Sigmoid colon (tissue), 4 donors: ENCODE data around the gene HK1.

Experiments used
- POLR2A ChIP-seq, 2 donors: fragments of 450-650 bp; IDR thresholded peaks; one replicate each; pipeline ENCODE4 v1.6.1; 2016; ENCODE audit warnings: antibody characterized with exemption in 2 of 2, mild to moderate bottlenecking in 2 of 2, moderate library complexity in 2 of 2
- POLR2AphosphoS5 ChIP-seq, 4 donors: sonication (generic); formaldehyde crosslinking; IDR thresholded peaks; one replicate each; pipeline ENCODE4 v1.6.1; 2017; ENCODE audit warnings: antibody characterized with exemption in 4 of 4
- TF ChIP-seq, protein P1 (sequence below), 4 experiments: fragments of 450-650 bp in 3 of 4; fragments of 200-600 bp in 1 of 4; IDR thresholded peaks; one replicate each; pipeline ENCODE4 v1.5.1; 2016 to 2019; ENCODE audit warnings: antibody characterized with exemption in 4 of 4, mild to moderate bottlenecking in 3 of 4, moderate library complexity in 2 of 4

DNA sequence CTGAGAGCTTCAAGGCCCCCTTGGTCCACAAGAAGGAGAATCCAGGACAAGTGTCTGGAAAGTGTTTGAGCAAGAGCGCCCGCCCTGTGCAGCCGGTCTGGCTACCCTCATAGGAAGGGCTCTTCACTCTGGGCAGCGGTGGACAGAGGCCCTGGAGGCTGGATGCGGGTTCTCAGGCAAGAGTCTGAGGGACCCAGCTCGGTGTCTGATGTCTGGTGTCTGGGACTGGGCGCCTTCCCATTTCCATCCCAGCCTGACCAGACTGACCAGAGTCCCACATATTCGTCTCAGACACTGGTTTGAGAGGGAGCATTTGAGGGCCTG is 59.8 kb downstream of the HK1 start:
- TF ChIP-seq, protein P1, sequence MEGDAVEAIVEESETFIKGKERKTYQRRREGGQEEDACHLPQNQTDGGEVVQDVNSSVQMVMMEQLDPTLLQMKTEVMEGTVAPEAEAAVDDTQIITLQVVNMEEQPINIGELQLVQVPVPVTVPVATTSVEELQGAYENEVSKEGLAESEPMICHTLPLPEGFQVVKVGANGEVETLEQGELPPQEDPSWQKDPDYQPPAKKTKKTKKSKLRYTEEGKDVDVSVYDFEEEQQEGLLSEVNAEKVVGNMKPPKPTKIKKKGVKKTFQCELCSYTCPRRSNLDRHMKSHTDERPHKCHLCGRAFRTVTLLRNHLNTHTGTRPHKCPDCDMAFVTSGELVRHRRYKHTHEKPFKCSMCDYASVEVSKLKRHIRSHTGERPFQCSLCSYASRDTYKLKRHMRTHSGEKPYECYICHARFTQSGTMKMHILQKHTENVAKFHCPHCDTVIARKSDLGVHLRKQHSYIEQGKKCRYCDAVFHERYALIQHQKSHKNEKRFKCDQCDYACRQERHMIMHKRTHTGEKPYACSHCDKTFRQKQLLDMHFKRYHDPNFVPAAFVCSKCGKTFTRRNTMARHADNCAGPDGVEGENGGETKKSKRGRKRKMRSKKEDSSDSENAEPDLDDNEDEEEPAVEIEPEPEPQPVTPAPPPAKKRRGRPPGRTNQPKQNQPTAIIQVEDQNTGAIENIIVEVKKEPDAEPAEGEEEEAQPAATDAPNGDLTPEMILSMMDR (IDR thresholded peaks at IDR 0.05), result no peak
- TF ChIP-seq POLR2AphosphoS5 (IDR thresholded peaks at IDR 0.05), result no peak
- TF ChIP-seq POLR2A (IDR thresholded peaks at IDR 0.05), result no peak
